GM19099 (cell line): Measurements from ENCODE around the gene VAV2.

Experiments used
- POLR2A ChIP-seq: IDR thresholded peaks from 3 replicates; pipeline ENCODE4 v1.6.1; 2011; ENCODE audit warnings: low read depth; ENCODE audit not compliant: insufficient read length; ENCODE audit errors: extremely low read depth

The VAV2 gene

DNA sequence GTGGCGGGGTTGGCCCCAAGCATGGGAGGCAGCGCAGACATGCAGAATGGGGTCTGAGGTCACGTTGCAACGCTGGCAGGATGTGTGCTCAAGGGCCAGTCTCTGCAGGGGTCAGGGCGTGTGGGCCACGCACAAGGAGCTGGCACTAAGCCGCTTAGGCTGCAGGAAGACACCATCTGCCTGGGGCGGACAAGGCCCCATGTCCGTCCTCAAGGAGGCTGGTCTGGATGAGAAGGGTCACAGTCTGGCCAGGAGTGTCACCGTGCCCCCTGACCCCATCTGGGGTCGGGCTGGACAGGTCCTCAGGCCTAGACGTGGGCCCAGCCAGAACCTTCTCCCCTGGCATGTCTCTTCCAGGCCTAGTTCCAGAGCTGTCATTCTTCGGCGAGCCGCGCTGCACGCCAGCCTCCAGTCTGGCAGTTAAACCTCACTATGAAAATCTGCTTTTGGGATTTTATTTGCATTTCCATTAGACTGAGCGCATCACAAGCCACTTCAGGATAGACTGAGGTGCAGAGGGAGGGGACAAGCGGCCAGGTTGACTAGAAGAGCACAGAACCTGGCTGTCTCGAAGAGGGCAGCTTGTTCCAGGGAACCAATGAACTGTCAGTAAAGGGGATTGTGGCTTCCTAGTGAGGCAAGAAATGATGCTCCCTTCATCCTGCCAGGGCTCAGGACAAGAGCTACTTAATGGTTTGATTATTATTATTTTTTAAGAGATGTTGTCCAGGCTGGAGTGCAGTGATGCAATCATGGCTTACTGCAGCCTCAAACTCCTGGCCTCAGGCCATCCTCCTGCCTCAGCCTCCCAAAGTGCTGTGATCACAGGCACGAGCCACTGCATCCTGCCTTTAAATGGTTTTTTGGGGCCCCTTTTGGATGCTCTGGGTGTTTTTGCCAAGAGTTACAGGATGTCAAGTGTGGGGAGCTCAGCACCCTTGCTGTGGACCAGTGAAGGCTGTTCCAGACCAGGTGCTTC, 37.4 kb upstream of the VAV2 start:
- no peak for TF ChIP-seq POLR2A

DNA sequence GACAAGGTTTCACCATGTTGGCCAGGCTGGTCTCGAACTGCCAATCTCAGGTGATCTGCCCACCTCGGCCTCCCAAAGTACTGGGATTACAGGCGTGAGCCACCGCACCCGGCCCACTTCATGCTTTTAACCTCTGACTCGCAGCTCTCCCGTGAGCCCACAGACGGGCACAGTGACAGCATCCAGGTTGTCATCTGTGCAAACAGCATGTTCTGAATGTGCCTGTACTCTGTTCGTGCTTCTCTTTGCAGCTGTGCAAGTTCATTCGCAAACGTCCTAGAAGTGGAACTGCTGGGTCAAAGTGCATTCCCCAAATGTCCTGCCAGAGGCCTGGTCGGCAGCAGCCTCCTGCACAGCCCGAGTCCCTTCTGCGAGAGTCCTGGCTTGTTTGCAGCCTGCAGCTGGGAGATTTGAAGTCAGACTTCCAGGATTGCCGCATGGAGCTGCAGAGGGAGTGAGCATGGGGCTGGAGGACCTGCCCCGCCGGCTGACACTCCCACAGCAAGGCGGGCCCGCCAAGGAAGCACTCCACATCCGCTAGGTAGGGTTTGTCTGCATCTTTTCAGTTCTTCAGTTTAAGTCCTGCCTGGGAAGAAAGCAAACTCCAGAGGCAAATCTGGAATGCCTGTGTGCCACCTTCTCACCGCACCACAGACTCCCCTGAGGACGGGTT, 36.6 kb upstream of the VAV2 start:
- TF ChIP-seq POLR2A: no peak

DNA sequence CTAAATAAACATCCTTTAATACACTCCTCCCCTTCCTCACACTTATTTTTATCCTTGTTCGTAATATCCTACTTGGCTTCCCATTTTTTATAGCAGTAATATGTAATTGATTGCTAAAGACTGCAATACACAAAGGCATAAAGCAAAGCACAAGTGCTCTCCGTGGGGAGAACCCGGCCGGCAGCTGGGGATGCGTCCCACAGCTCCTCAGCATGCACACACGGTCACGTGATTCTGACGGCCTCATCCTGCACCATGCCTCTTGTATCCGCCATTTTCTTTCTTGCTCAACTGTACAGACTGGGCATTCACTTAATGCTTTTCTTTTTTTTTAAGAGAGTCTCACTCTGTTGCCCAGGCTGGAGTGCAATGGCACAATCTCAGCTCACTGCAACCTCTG, 36.0 kb upstream of the VAV2 start:
- TF ChIP-seq POLR2A: no peak

DNA sequence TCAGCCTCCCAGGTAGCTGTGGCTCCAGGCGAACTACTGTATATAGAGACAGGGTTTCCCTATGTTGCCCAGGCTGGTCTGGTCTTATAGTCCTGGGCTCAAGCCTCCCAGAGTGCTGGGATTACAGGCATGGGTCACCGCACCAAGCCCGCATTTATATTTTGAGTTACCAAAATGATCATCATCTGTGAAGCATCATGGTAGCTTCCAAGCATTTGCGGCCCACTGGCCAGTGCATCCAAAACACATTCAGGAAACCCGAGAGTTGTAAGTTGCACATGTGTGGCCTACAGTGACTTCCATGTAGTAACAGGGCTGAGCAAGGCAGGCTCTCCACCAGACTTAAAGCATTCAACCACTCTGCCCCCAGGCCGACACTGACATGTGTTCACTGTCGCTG, 35.4 kb upstream of the VAV2 start:
- TF ChIP-seq POLR2A: no peak

DNA sequence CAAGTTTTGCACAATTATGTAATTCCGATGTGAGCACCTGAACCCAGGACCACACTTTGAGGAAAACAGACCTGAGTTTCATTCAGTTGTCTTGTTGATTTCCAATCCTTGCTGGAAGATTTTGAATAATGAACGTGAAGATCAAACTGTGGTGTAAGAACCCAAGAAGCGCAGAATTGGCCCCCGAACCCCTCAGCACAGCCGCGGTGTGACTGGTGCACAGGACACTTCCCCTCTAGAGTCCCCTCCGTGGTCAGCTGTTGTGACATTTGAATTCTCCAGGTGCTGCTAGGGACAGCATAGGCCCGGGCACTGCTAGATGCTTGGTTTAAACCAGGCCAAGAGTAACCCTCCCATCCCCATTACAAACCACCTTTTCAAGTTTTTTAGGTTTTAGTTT, 34.9 kb upstream of the VAV2 start:
- TF ChIP-seq POLR2A: no peak

DNA sequence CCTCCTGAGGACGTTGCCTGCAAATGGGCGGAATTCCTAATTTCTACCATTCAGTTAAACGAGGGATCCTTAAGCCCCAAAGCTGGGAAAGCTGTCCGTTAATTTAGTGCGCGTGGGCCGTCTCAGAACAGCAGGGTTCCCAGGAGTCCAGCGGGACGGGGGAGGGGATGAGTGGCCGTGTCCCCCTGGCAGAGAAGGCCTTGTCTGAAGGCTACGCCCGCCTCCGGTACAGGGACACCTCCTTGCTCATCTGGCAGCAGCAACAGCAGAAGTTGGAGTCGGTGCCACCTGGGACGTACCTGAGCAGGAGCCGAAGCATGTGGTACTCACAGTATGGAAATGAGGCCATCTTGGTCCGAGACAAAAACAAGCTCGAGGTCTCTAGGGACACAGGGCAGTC, 34.5 kb upstream of the VAV2 start:
- no peak for TF ChIP-seq POLR2A

DNA sequence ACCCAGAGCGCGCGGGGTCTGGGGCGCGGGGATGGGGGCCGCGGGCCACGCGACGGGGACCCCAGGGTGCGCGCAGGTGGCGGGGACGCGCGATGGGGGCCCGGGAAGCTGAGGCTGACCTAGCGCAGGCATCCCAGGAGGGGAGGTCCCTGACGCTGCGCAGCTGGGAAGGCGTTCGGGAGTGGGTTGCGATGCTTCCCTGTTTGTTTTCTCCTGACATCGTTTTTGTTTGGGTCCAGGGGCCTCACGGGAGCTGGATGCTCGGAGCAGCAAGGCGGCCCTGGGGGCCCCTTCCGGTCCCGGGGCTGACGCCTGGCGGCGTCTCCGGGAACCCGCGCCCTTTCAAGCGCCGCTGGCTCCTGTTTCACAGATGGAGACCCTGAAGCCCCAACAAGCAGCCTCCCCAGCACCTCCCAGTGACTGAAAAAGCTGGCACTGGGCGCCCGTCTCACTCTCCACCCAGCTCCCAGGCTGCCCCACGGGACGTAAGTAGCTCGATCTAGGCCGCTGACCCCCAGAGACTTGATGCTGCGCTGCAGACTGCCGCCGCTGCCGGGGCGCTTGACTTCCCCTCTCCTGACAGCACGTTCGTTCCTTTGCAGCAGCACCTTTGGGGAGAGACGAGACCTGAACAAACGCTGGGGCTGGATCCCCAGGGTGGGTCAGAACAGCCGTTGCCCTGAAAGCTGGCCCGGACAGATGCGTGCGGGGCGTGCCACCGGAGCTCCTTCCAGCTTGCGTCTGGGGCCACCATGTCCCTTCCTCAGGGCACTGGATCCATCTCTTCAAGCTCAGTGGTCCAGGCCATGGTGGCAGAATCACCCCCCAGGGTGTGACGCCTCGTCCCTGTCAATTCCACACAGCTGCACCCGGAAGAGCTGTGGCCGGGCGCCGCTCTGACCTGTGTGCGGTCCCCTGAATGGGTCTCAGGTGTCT, 33.8 kb upstream of the VAV2 start:
- no peak for TF ChIP-seq POLR2A

DNA sequence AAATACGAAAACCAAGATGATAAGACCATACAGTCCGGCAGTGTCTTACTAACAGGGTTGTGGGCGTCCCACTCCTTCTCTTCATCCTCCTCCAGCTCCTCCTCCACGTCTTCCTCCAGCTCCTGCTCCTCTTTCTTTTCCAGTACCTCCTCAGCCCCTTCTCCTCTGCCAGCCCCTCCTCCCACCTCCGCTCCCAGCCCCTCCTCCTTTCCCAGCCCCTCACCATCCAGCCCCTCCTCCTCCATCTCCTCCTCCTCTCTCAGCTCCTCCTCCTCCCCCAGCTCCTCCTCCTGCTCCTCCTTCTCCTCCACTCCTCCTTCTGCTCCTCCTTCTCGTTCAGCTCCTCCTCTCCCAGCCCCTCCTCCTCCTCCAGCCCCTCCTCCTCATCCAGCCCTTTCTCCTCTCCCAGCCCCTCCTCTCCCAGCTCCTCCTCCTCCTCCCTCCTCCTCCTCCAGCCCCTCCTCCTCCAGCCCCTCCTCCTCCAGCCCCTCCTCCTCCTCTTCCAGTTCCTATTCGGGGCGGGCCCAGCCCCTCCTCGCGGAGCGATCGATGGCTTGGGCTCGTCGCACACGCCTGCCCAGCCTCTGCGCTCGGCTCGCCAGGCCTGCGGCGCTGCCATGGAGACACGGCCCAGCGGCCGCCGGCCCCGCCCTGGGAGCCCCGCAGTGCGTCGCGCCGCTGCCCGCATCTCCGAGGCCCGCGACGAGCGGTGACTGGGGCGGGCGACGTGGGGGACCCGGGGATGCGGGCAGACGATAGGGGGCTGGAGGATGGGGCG, 32.9 kb upstream of the VAV2 start, which contains the start of gene BRD3OS:
BRD3OS (plus strand) TSS at position 654 of the 778 bp plus-strand sequence. CDS start 1,267 bp downstream, outside the sequence.
- peak; percentile 35 for TF ChIP-seq POLR2A

DNA sequence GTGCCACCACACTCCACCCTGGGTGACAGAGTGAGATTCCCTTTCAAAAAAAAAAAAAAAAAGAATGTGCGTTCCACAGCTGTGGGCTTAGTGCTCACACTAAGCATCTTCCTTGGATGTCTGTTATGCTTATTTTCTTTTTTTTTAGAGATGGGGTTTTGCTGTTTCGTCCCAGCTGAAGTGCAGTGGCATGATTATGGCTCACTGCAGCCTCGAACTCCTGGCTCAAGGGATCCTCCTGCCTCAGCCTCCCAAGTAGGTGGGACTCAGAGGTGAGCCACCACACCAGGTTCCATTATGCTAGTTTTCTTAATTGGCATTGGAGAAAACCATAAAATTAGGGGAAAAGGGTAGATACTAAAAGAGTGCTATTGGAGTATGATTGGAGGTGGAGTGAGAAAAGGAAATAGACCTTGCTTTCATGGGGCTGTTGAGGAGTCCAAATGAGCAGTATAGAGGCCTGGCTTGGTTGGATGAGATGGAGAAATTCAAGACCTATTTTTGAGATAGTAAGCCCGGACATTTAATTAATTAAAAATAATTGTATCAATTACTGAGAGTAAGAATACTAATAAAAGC, 32.2 kb upstream of the VAV2 start:
- no peak for TF ChIP-seq POLR2A

DNA sequence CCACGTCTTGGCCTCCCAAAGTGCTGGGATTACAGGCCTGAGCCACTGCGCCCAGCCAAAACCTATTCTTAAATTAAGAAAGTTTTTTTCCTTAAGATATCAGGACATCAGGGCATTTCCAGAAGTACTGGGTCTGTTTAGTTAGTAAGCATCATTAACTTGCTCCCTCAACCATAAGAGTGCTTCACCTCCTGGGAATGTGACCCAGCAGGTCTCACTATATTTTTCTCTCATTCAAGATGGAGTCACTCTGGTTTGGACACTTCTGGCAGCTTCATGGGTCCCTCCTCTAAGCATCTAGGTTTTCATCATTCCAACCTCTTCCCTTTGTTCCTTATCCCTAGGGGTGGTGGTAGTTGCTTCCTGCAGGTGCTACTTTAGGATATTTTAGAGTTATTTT, 22.8 kb upstream of the VAV2 start:
- no peak for TF ChIP-seq POLR2A

DNA sequence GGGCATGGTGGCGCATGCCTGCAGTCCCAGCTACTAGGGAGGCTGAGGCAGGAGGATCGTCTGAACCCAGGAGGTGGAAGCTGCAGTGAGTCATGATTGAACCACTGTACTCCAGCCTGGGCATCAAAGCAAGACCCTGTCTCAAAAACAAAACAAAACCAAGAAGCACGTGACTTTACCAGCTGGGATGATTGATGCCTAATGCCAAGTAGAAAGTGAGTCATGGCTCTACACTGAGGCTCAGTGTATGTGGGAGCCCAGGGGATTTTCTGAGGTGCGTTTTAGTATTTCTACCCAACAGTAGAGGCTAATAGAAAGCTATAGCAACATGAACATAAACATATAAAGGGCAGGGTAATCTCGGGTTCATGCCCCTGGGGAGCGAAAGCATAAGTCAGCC, 19.3 kb upstream of the VAV2 start:
- no peak for TF ChIP-seq POLR2A

DNA sequence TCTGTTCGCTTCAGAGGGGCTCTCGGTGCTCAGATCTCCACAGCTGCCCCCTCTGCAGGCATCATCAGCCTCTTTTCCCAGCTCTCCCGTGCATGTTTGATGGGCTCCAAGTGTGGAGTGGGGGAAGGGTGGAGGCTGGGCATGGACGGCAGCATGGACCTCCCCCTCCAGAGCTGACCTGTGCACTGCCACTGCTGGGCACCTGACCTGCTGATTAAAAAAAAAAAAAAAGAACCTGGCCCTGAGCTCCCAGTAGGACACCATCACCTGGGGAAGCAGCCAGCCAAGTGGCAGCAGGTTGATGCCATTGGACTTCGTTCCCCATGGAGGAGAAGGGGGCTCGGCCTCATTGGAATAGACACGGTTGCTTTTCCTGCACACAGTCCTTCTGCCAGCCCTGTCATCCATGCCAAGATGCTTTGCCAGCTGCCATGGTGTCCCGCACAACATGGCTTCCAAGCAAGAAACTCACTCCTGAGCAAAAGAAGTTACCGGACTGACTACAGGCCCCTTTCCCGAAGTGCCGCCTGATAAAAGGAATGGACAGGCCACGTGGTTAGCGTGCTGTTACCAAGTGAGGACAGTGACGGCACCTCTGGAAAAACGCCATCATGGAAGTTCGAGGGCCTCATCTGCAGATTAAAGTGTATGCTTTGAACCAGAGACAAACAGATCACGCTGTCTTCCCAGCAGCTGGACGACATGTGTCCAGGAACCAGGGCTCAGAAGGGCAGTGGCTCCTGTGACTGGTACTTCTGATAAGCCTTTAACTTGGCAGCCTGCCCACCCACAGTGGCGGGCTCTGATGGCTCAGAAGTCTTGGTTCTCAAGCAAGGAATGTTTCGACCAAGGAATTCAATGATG, 18.4 kb upstream of the VAV2 start:
- no peak for TF ChIP-seq POLR2A

DNA sequence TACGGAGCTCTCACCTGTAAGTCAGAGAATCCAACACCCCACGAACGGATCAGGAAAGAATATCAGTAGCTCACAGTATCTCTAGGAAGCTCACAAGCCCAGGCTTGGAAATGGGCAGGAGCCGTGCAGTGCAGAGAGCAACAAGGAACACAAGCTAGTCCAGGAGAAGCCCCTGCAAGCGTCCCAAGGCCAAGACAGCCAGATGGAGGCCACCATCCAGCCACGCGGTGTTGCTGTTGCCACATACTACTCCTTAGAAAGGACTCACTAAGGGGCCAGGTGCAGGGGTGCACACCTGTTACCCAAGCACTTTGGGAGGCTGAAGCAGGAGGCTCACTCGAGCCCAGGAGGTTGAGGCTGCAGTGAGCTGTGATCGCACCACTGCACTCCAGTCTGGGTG, 15.4 kb upstream of the VAV2 start:
- no peak for TF ChIP-seq POLR2A
